Stomach (tissue), 4 donors: ENCODE results near the gene CHST12.

Experiments used
- EP300 ChIP-seq: sonication (generic); formaldehyde crosslinking; IDR thresholded peaks from one replicate; pipeline ENCODE4 v1.6.1; 2017; ENCODE audit warnings: antibody characterized with exemption
- TF ChIP-seq, protein P1 (sequence below), 7 experiments: fragments of 450-650 bp in 4 of 7; fragments of 200-600 bp in 3 of 7; sonication (generic) in 3 of 7; IDR thresholded peaks; one replicate each; pipeline ENCODE4 v1.5.1; 2016 to 2019; ENCODE audit warnings: antibody characterized with exemption in 7 of 7, control low read depth in 2 of 7, mild to moderate bottlenecking in 1 of 7

- TF ChIP-seq, protein P1, sequence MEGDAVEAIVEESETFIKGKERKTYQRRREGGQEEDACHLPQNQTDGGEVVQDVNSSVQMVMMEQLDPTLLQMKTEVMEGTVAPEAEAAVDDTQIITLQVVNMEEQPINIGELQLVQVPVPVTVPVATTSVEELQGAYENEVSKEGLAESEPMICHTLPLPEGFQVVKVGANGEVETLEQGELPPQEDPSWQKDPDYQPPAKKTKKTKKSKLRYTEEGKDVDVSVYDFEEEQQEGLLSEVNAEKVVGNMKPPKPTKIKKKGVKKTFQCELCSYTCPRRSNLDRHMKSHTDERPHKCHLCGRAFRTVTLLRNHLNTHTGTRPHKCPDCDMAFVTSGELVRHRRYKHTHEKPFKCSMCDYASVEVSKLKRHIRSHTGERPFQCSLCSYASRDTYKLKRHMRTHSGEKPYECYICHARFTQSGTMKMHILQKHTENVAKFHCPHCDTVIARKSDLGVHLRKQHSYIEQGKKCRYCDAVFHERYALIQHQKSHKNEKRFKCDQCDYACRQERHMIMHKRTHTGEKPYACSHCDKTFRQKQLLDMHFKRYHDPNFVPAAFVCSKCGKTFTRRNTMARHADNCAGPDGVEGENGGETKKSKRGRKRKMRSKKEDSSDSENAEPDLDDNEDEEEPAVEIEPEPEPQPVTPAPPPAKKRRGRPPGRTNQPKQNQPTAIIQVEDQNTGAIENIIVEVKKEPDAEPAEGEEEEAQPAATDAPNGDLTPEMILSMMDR (IDR thresholded peaks at IDR 0.05) = no peak
- TF ChIP-seq EP300 = no peak
These were observed 28.3 kb upstream of the CHST12 start for GRCh38 chr7:2374830-2375728.
